Right lobe of liver (tissue), 4 donors: ENCODE results near the gene SEMA4B.

Source experiments
- CTCF ChIP-seq, 4 donors: fragments of 200-600 bp in 3 of 4; fragments of 450-650 bp in 1 of 4; IDR thresholded peaks; one replicate each; pipeline versions ENCODE4 v1.5.1 to v1.8.0; 2016 to 2022; ENCODE audit warnings: antibody characterized with exemption in 4 of 4, mild to moderate bottlenecking in 2 of 4
- POLR2A ChIP-seq: fragments of 450-650 bp; IDR thresholded peaks from one replicate; pipeline ENCODE4 v1.6.1; 2017; ENCODE audit warnings: antibody characterized with exemption, mild to moderate bottlenecking
- donor health status: DM: no; HTN: no; CAD: no.
- donor health status: DM: no; HTN: no; CAD: no.
- donor health status: DM: no; HTN: yes; CAD: no.

GRCh38 chr15:90191344-90191687 lies 9.8 kb upstream of the SEMA4B start:
- TF ChIP-seq POLR2A (no peak), CTCF (IDR thresholded peaks at IDR 0.05) (no peak)
